Panc1 (cell line): Measurements from ENCODE around the gene VAV3.

ENCODE experiments used
- CTCF ChIP-seq: fragments of 450-650 bp; IDR thresholded peaks from 2 replicates; pipeline ENCODE4 v1.5.1; 2017; ENCODE audit warnings: mild to moderate bottlenecking
- POLR2AphosphoS5 ChIP-seq: IDR thresholded peaks from 2 replicates; pipeline ENCODE4 v1.6.1; 2012; ENCODE audit warnings: mild to moderate bottlenecking, low read depth, low read length, moderate library complexity
- SIN3A ChIP-seq: IDR thresholded peaks from 2 replicates; pipeline ENCODE4 v1.6.1; 2012; ENCODE audit warnings: low read depth, mild to moderate bottlenecking, low read length, moderate library complexity, borderline replicate concordance; ENCODE audit not compliant: insufficient read depth
- TCF7L2 ChIP-seq: IDR thresholded peaks from 2 replicates; pipeline ENCODE4 v1.6.1; 2011; ENCODE audit warnings: mild to moderate bottlenecking, low read depth, low read length, inconsistent platforms

GRCh38 chr1:107972391-107973180 is 7.6 kb upstream of the VAV3 start:
- TF ChIP-seq TCF7L2 (no peak), CTCF (no peak), POLR2AphosphoS5 (no peak), SIN3A (no peak)
